Stomach smooth muscle (tissue), 2 donors: Measurements from ENCODE around the gene PTCD2.
"Not testable (repeated sequence)": the region's sequence is repeated elsewhere in the genome, so short reads cannot be mapped to it uniquely, and the experiment has no call there.

Source experiments
- H3K27ac ChIP-seq: one replicate; pipeline ENCODE4 v1.7.0; 2013; ENCODE audit warnings: mild to moderate bottlenecking, low read length, inconsistent platforms
- H3K27me3 ChIP-seq, 2 donors: one replicate each; pipeline ENCODE4 v1.7.0; 2013; ENCODE audit warnings: low read length in 2 of 2; ENCODE audit not compliant: insufficient read depth in 2 of 2, control insufficient read depth in 1 of 2
- H3K36me3 ChIP-seq, 2 donors: one replicate each; pipeline ENCODE4 v1.7.0; 2013; ENCODE audit warnings: low read length in 2 of 2; ENCODE audit not compliant: control insufficient read depth in 2 of 2, insufficient read depth in 2 of 2
- H3K4me1 ChIP-seq: one replicate; pipeline ENCODE4 v1.7.0; 2013; ENCODE audit warnings: low read length; ENCODE audit not compliant: control insufficient read depth, insufficient read depth
- H3K4me3 ChIP-seq, 2 donors: one replicate each; pipeline ENCODE4 v1.7.0; 2013; ENCODE audit warnings: low read length in 2 of 2
- H3K9ac ChIP-seq, 2 donors: one replicate each; pipeline ENCODE4 v1.7.0; 2013; ENCODE audit warnings: low read length in 2 of 2, mild to moderate bottlenecking in 1 of 2
- H3K9me3 ChIP-seq, 2 donors: one replicate each; pipeline ENCODE4 v1.7.0; 2013; ENCODE audit warnings: low read length in 2 of 2; ENCODE audit not compliant: control insufficient read depth in 2 of 2
- donor health status: healthy.
- donor health status: Pancreatic carcinoma.

The PTCD2 gene

GRCh38 chr5:72296256-72296655 lies 23.9 kb upstream of the PTCD2 start:
- Histone ChIP-seq H3K9me3 (no peaks in the 10 kb centered on the region), H3K4me3 (no peak overlapping the region), H3K27me3 (no peaks in the 10 kb centered on the region), H3K9ac (no peak overlapping the region), H3K36me3 (no peaks in the 10 kb centered on the region), H3K4me1 (peaks cover 3% of the 10 kb centered on the region), H3K27ac (no peak overlapping the region)

DNA sequence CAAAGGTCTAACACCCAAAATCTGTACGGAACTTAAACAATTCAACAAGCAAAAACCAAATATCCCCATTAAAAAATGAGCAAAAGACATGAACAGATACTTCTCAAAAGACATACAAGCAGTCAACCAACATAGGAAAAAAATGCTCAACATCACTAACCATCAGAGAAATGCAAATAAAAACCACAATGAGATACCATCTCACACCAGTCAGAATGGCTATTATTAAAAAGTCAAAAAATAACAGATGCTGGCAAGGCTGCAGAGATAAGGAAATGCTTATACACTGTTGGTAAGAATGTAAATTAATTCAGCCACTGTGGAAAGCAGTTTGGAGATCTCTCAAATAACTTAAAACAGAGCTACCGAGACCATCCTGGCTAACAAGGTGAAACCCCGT lies 22.0 kb upstream of the PTCD2 start:
- H3K27me3 ChIP-seq, H3K36me3 ChIP-seq: not testable (repeated sequence)

GRCh38 chr5:72298711-72299110 lies 21.5 kb upstream of the PTCD2 start:
- Histone ChIP-seq H3K9me3 (no peaks in the 10 kb centered on the region), H3K27ac (no peak overlapping the region), H3K9ac (no peak overlapping the region), H3K4me1 (no peaks in the 10 kb centered on the region), H3K4me3 (no peak overlapping the region), H3K36me3 (no peaks in the 10 kb centered on the region), H3K27me3 (no peaks in the 10 kb centered on the region)

More for the DNA sequence above, 22.0 kb upstream of the PTCD2 start:
- not testable (repeated sequence) for H3K9ac ChIP-seq, H3K4me1 ChIP-seq, H3K27ac ChIP-seq, H3K9me3 ChIP-seq, H3K4me3 ChIP-seq

DNA sequence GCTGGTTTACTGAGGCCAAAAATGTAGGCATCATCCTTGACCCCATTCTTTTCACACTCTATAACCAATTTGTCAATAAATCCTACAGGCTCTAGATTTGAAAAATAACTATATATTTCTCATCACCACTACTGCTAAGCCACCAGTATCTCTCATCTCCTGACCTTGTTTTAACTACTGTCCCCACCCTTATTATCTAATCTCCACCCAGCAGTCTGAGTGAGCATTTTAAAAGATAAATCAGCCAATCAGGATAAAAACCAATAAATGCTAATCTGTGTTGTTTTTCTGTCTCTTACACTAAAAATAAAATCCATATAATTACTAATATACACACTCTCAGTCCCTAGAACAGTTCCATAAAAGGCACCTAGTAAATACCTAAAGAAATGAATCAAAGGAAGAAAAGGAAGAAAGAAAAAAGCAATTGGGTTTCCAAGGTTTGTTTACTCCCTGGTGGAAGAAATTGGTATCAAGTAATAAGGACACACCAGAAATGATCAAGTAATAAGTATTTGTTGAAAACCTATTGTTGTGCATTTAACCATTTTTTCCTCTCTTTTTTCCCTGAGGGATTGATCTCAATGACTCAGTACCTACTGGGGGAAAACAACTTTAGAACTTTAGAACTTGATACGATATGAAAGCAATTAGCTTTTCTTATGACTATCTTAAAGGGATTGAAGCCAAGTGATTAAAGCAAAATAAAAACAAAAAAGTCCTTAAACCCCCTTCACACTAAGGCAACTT lies 19.4 kb upstream of the PTCD2 start:
- H3K9me3 ChIP-seq: no peaks in the 10 kb centered on the region
- no peaks in the 10 kb centered on the region for H3K27me3 ChIP-seq
- no peaks in the 10 kb centered on the region for H3K4me1 ChIP-seq
- no peak overlapping the region for H3K9ac ChIP-seq
- H3K27ac ChIP-seq: no peak overlapping the region
- no peak overlapping the region for H3K4me3 ChIP-seq
- no peaks in the 10 kb centered on the region for H3K36me3 ChIP-seq

GRCh38 chr5:72301557-72301956 lies 18.6 kb upstream of the PTCD2 start:
- H3K36me3 ChIP-seq: no peaks in the 10 kb centered on the region
- no peaks in the 10 kb centered on the region for H3K27me3 ChIP-seq
- H3K4me1 ChIP-seq: no peaks in the 10 kb centered on the region
- H3K27ac ChIP-seq: no peak overlapping the region
- no peak overlapping the region for H3K9ac ChIP-seq
- no peaks in the 10 kb centered on the region for H3K9me3 ChIP-seq
- no peak overlapping the region for H3K4me3 ChIP-seq

DNA sequence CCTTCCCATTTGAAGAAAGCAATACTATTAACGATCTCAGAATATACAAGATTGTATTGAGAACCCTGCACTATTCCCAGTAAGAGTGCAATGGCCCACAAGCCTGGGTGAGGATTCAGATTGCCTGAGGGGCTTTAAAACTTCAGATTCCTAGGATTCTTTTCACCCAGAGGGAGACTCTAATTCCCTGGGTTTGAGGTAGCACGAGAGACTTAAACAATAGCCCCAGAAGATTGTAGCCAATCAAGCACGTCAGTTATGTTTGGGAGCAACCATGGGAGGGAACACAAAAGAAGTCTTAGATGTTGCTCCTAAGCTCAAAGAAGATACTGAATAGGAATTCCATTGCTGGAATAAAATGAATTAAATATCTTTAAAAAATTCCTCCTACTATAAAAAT lies 18.0 kb upstream of the PTCD2 start:
- no peaks in the 10 kb centered on the region for H3K9me3 ChIP-seq
- no peaks in the 10 kb centered on the region for H3K27me3 ChIP-seq
- peaks cover 2% of the 10 kb centered on the region for H3K4me1 ChIP-seq
- no peak overlapping the region for H3K4me3 ChIP-seq
- H3K9ac ChIP-seq: no peak overlapping the region
- H3K27ac ChIP-seq: no peak overlapping the region
- no peaks in the 10 kb centered on the region for H3K36me3 ChIP-seq

GRCh38 chr5:72305194-72306142 lies 14.7 kb upstream of the PTCD2 start:
- Histone ChIP-seq H3K36me3 (peaks cover 2 to 5% of the 10 kb centered on the region in 2 donors), H3K4me1 (peaks cover 7% of the 10 kb centered on the region), H3K9me3 (no peaks in the 10 kb centered on the region), H3K9ac (no peak overlapping the region), H3K27me3 (no peaks in the 10 kb centered on the region), H3K27ac (peak overlapping the region; percentile 42), H3K4me3 (no peak overlapping the region)

DNA sequence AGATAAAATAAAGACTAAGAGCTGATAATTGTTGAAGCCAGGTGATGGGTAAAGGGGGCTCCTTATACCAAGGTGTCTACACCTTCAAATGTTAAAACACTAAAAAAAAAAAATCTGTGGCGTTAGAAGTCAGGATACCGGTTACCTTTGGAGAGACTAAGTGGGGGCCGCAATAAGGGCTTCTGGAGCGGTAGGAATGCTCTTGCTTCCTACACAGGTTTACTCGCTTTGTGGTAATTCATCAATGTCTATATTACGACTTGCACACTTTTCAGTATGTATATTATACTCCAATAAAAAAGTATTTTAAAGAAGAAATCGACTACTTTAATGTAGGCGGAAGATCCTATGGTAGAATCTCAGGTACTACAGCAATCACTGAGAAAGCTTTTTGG lies 12.6 kb upstream of the PTCD2 start:
- H3K4me1 ChIP-seq: peaks cover 7% of the 10 kb centered on the region
- H3K9me3 ChIP-seq: no peaks in the 10 kb centered on the region
- peak overlapping the region; percentile 77 to 81 for H3K9ac ChIP-seq
- peak overlapping the region; percentile 85 for H3K4me3 ChIP-seq
- H3K27ac ChIP-seq: peak overlapping the region; percentile 88
- H3K27me3 ChIP-seq: no peaks in the 10 kb centered on the region
- H3K36me3 ChIP-seq: peaks cover 9 to 13% of the 10 kb centered on the region in 2 donors

DNA sequence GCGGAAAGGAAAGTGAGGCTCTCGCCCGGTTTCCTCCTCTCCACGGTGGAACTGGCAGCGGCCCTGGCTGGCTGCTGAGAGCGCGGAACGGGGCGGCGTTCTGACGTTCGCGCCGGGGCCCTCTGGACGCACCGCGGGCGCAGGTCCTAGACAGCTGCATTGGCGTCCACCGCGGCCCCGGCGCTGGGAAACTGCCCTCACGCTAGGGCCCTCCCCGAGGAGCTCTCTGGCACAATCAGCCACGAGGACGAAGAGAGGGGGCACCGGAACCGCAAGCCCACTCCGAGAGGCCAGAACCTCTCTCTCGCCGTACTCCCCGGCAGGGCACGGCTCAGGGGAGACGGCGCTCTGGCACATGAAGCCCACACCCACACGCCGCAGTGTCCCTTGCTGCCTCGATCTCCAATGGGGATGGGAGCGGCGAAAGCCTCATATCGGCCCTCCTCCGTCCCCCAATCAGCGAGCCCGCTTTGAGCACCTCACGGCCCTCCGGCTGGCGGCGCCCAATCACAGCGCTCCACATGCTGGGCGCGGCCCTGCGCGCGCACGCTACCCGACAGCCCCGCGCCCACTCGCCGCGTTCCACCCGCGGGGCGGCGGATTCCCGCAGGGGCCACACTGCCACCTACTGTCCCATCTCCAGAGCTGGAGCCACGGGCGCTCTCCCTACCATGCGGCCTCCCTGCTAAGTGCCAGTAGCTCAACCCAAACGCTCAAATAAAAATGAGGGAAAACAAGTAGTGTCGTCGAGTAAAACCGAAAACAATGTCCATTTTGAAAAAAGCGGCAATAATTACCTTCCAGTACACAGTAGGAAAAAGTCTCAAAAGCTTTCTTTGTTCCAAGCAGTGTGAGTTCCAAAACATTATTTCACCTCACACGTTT lies 12.0 kb upstream of the PTCD2 start:
- Histone ChIP-seq H3K27me3 (no peaks in the 10 kb centered on the region), H3K9ac (peak overlapping the region; percentile 77 to 81), H3K4me1 (peaks cover 7% of the 10 kb centered on the region), H3K27ac (peak overlapping the region; percentile 88), H3K4me3 (peak overlapping the region; percentile 85), H3K36me3 (peaks cover 13 to 16% of the 10 kb centered on the region in 2 donors), H3K9me3 (no peaks in the 10 kb centered on the region)

DNA sequence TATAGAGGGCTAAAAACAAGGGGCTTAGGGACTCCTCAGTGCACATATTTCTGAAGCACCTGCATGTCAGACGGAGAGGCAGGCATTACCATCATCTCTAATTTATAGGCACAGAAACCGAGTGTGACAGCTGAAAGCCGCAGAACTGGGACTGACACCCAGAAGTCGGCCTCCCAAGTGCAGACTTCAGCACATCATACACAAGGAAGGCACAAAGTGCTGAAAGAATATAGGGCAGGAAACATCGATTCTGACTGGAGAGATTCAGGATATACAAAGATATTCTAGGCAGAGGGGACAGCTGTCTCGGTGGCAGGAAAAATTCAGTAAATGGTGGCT lies 11.4 kb upstream of the PTCD2 start:
- Histone ChIP-seq H3K4me1 (peaks cover 7% of the 10 kb centered on the region), H3K27me3 (no peaks in the 10 kb centered on the region), H3K27ac (peak overlapping the region; percentile 88), H3K36me3 (peaks cover 15 to 16% of the 10 kb centered on the region in 2 donors), H3K9me3 (no peaks in the 10 kb centered on the region), H3K4me3 (peak overlapping the region in 1 of 2 donors; percentile 85), H3K9ac (peak overlapping the region; percentile 14 to 25)
